ENCODE data around the gene PTPRK. TPM values are rescaled to one million over a fixed set of nuclear protein-coding genes. Genes with fewer than 3 reads are reported as not detected.

The PTPRK gene
- polyA plus RNA-seq, 1 donor (not counting 4 experiments of a cell fraction or from before 2014, with no cell fraction given), result 52.7 TPM

DNA sequence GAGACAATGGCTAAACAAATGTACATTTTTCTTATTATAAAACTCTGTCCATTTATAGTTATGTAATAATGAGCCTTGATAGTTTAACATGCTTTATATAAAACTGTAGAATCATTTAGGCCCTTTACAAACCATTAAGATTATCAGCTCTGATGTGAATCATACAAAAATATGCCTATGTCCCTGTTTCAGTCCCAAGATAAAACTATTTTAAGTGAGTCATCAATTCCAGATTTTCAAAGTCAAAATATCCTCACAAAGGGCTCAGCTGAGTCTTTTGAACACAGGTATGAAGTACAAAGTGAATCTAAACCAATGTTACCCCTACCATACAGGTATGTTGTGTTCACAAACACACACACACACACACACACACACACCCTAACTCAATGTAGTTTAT lies 88.0 kb downstream of the PTPRK start:
- no peak overlapping the region for H3K9ac ChIP-seq (ENCODE audit: control insufficient read depth, extremely low read depth, insufficient read depth, low read length)
- FAIRE-seq (peak; percentile 34), DNase-seq (ENCODE audit: low read depth, low spot score) (no peak)
- H3K79me2 ChIP-seq (ENCODE audit: control insufficient read depth, insufficient read depth, low read length), result peaks cover 74% of the 10 kb centered on the region
- H4K20me1 ChIP-seq (ENCODE audit: control insufficient read depth, extremely low read depth, insufficient read depth, low read length), result no peaks in the 10 kb centered on the region
- H3K4me1 ChIP-seq (ENCODE audit: control insufficient read depth, extremely low read depth, insufficient read depth, low read length), result peaks cover 6% of the 10 kb centered on the region
- dilution Hi-C loops (cut with MboI; ENCODE audit: extremely low pct_ligation_motif_present, low sequenced_read_pairs), result no loop called here
- H3K36me3 ChIP-seq (ENCODE audit: control insufficient read depth in 2 of 2, extremely low read depth in 1 of 2, insufficient read depth in 2 of 2, low read length in 2 of 2), result peaks cover 0 to under 1% of the 10 kb centered on the region in 2 experiments
- no peak overlapping the region for H2AFZ ChIP-seq (ENCODE audit: control insufficient read depth, low read length)
- no peak overlapping the region for H3K4me3 ChIP-seq (ENCODE audit: control insufficient read depth in 2 of 3, extremely low read depth in 1 of 3, insufficient read depth in 2 of 3, low read depth in 1 of 3, low read length in 3 of 3)
- H3K27me3 ChIP-seq (ENCODE audit: control insufficient read depth, extremely low read depth, insufficient read depth, low read length), result no peaks in the 10 kb centered on the region
- peaks cover 2% of the 10 kb centered on the region for H3K9me1 ChIP-seq (ENCODE audit: control insufficient read depth, extremely low read depth, insufficient read depth, low read length)
- H3K9me3 ChIP-seq (ENCODE audit: control insufficient read depth, low read depth, low read length), result no peaks in the 10 kb centered on the region
- no peak overlapping the region for H3K27ac ChIP-seq (ENCODE audit: control insufficient read depth, insufficient read depth, low read length)
- H3K4me2 ChIP-seq (ENCODE audit: control insufficient read depth, extremely low read depth, insufficient read depth, low read depth, low read length), result no peak overlapping the region
- TF ChIP-seq EZH2 (IDR thresholded peaks at IDR 0.05; ENCODE audit: low read length) (no peak), CTCF (optimal IDR thresholded peaks at IDR 0.05 in 1 of 3, IDR thresholded peaks at IDR 0.05 in 1 of 3, conservative IDR thresholded peaks at IDR 0.05 in 1 of 3; ENCODE audit: extremely low read depth in 1 of 3, insufficient read depth in 2 of 3, low read length in 3 of 3) (no peak)

- no peaks in the 10 kb centered on the region for H4K20me1 ChIP-seq (ENCODE audit: control insufficient read depth, extremely low read depth, insufficient read depth, low read length)
- dilution Hi-C loops (cut with MboI; ENCODE audit: extremely low pct_ligation_motif_present, low sequenced_read_pairs), result no loop called here
- no peak overlapping the region for H3K4me2 ChIP-seq (ENCODE audit: control insufficient read depth, extremely low read depth, insufficient read depth, low read depth, low read length)
- H2AFZ ChIP-seq (ENCODE audit: control insufficient read depth, low read length), result no peak overlapping the region
- FAIRE-seq (no peak), DNase-seq (ENCODE audit: low read depth, low spot score) (no peak)
- peaks cover 75% of the 10 kb centered on the region for H3K79me2 ChIP-seq (ENCODE audit: control insufficient read depth, insufficient read depth, low read length)
- H3K9ac ChIP-seq (ENCODE audit: control insufficient read depth, extremely low read depth, insufficient read depth, low read length), result no peak overlapping the region
- no peaks in the 10 kb centered on the region for H3K9me1 ChIP-seq (ENCODE audit: control insufficient read depth, extremely low read depth, insufficient read depth, low read length)
- no peak overlapping the region for H3K4me3 ChIP-seq (ENCODE audit: control insufficient read depth in 2 of 3, extremely low read depth in 1 of 3, insufficient read depth in 2 of 3, low read depth in 1 of 3, low read length in 3 of 3)
- H3K27me3 ChIP-seq (ENCODE audit: control insufficient read depth, extremely low read depth, insufficient read depth, low read length), result no peaks in the 10 kb centered on the region
- no peak overlapping the region for H3K27ac ChIP-seq (ENCODE audit: control insufficient read depth, insufficient read depth, low read length)
- no peaks in the 10 kb centered on the region for H3K36me3 ChIP-seq (ENCODE audit: control insufficient read depth in 2 of 2, extremely low read depth in 1 of 2, insufficient read depth in 2 of 2, low read length in 2 of 2)
- TF ChIP-seq EZH2 (IDR thresholded peaks at IDR 0.05; ENCODE audit: low read length) (no peak), CTCF (optimal IDR thresholded peaks at IDR 0.05 in 1 of 3, IDR thresholded peaks at IDR 0.05 in 1 of 3, conservative IDR thresholded peaks at IDR 0.05 in 1 of 3; ENCODE audit: extremely low read depth in 1 of 3, insufficient read depth in 2 of 3, low read length in 3 of 3) (no peak)
- H3K9me3 ChIP-seq (ENCODE audit: control insufficient read depth, low read depth, low read length), result no peaks in the 10 kb centered on the region
- H3K4me1 ChIP-seq (ENCODE audit: control insufficient read depth, extremely low read depth, insufficient read depth, low read length), result no peaks in the 10 kb centered on the region
Measured at GRCh38 chr6:128427139-128427538, 93.3 kb downstream of the PTPRK start.

All from keratinocyte (primary cell).